ENCODE data around the gene TCN1. TPM values are rescaled to one million over a fixed set of nuclear protein-coding genes. Genes with fewer than 3 reads are reported as not detected.
"Not testable (repeated sequence)": the region's sequence is repeated elsewhere in the genome, so short reads cannot be mapped to it uniquely, and the experiment has no call there.

Gene TCN1
- total and polyA plus RNA-seq, 9 donors, result 0.48 TPM; not detected in 8

DNA sequence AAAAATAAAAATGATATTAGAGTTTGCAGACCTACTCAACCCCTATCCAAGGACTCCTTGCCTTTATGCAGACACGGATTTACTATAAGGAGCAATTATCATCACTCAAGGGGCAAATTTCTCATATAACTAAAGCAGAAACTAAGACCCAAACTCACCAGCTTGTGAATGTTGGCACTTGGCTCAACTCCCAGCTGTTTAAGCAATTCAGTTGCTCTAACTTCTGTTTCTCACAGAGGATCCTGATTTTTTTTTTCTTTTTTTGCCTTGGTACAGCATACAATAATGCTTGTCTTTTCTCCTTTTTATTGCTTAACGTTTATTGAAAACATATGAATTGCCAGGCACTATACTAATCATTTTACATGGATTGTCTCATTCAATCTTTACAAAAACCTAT lies 11.4 kb downstream of the TCN1 start:
- DNase-seq, result no peak
- no peak overlapping the region for H3K4me3 ChIP-seq
- TF ChIP-seq EP300 (IDR thresholded peaks at IDR 0.05), result no peak
- TF ChIP-seq, protein P1, sequence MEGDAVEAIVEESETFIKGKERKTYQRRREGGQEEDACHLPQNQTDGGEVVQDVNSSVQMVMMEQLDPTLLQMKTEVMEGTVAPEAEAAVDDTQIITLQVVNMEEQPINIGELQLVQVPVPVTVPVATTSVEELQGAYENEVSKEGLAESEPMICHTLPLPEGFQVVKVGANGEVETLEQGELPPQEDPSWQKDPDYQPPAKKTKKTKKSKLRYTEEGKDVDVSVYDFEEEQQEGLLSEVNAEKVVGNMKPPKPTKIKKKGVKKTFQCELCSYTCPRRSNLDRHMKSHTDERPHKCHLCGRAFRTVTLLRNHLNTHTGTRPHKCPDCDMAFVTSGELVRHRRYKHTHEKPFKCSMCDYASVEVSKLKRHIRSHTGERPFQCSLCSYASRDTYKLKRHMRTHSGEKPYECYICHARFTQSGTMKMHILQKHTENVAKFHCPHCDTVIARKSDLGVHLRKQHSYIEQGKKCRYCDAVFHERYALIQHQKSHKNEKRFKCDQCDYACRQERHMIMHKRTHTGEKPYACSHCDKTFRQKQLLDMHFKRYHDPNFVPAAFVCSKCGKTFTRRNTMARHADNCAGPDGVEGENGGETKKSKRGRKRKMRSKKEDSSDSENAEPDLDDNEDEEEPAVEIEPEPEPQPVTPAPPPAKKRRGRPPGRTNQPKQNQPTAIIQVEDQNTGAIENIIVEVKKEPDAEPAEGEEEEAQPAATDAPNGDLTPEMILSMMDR (IDR thresholded peaks at IDR 0.05), result no peak
- TF ChIP-seq POLR2A (IDR thresholded peaks at IDR 0.05), result no peak
- H3K27ac ChIP-seq, result no peak overlapping the region
- intact Hi-C loops (cut with DNase I), result no loop called here
- H3K36me3 ChIP-seq, result no peaks in the 10 kb centered on the region
- H3K4me1 ChIP-seq (ENCODE audit: insufficient read depth), result no peaks in the 10 kb centered on the region
- no peaks in the 10 kb centered on the region for H3K9me3 ChIP-seq
- 52 to 72% (median 67%) methylated on average over 2 of the region's 2 CpGs for WGBS, 3 donors
- H3K27me3 ChIP-seq, result peaks cover 2% of the 10 kb centered on the region

DNA sequence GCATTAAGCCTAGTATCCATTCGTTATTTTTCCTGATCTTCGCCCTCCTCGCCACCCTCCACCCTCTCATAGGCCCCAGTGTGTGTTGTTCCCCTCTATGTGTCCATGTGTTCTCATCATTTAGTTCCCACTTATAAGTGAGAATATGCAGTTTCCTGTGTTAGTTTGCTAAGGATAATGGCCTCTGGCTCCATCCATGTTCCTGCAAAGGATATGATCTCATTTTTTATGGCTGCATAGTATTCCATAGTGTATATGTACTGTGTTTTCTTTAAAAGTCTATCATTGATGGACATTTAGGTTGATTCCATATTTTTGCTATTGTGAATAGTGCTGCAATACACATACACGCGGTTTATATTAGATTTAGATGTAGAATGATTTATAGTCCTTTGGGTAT lies 14.9 kb downstream of the TCN1 start:
- H3K4me3 ChIP-seq; H3K27ac ChIP-seq; intact Hi-C loops (cut with DNase I); DNase-seq; H3K9me3 ChIP-seq; H3K4me1 ChIP-seq (ENCODE audit: insufficient read depth); H3K36me3 ChIP-seq; H3K27me3 ChIP-seq: not testable (repeated sequence)
- 92 to 96% (median 93%) methylated on average over 5 of the region's 5 CpGs for WGBS, 3 donors

DNA sequence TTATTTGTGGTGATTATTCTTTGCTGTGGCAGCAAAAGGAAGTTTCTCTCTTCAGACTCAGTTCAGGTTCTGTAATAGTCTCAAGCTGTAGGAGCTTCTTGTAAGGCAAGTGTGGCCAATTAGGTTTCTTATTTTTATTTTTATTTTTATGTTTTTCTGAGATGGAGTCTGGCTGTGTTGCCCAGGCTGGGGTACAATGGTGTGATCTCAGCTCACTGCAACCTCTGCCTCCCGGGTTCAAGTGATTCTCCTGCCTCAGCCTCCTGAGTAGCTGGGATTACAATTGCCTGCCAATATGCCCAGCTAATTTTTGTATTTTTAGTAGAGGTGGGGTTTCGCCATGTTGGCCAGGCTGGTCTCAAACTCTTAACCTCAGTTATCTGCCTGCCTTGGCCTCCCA lies 16.7 kb downstream of the TCN1 start:
- not testable (repeated sequence) for DNase-seq; H3K9me3 ChIP-seq; H3K4me1 ChIP-seq (ENCODE audit: insufficient read depth); H3K4me3 ChIP-seq; H3K36me3 ChIP-seq; H3K27me3 ChIP-seq; H3K27ac ChIP-seq
- intact Hi-C loops (cut with DNase I), result loop anchor here in 1 of 4 donors (10.0 kb wide), 1 partner anchor 1175 kb away; no protein-coding TSS in a partner anchor
- 89 to 96% (median 93%) methylated on average over 2 of the region's 2 CpGs for WGBS, 3 donors

DNA sequence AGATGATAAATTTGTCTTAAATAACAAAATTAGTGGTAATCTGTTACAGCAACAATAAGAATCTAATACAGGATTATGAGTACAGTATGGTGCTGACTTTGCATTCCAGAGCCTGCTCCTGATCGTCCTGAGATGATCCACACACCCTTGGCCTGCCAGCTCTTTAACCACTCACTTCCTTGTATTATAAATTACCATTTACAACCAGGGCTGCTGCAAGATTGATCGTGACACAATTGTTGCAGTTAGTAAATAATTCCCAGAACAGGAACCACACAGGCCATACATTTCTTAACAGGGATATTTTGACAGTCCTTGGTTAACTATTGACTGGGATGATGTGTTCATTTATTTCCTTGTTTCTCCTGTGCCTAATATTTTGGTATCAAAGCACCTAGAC lies 17.2 kb downstream of the TCN1 start:
- WGBS, 3 donors, result 19 to 42% (median 34%) methylated on average over 2 of the region's 2 CpGs
- Histone ChIP-seq H3K4me1 (ENCODE audit: insufficient read depth) (no peaks in the 10 kb centered on the region), H3K4me3 (no peak overlapping the region), H3K36me3 (no peaks in the 10 kb centered on the region), H3K27me3 (peaks cover 2% of the 10 kb centered on the region), H3K9me3 (no peaks in the 10 kb centered on the region), H3K27ac (no peak overlapping the region)
- TF ChIP-seq, protein P1 (IDR thresholded peaks at IDR 0.05), result no peak
- TF ChIP-seq EP300 (IDR thresholded peaks at IDR 0.05), result no peak
- TF ChIP-seq POLR2A (IDR thresholded peaks at IDR 0.05), result no peak
- DNase-seq, result no peak
- intact Hi-C loops (cut with DNase I), result loop anchor here in 1 of 4 donors (10.0 kb wide), 1 partner anchor 1176 kb away; no protein-coding TSS in a partner anchor

DNA sequence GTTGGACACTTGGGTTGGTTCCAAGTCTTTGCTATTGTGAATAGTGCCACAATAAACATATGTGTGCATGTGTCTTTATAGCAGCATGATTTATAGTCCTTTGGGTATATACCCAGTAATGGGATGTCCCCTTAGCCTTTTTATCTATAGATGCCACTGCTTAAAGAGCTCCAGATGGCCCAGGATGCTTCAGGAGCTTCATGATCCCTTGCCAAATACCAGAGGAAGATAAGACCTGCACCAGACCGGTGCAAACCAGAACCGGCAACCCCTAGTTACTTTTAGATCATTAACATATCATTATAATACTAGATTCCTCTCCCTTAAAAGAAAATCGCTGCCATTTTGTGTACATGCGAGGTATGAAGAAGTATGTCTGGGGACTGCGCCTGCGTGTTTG lies 17.8 kb downstream of the TCN1 start:
- not testable (repeated sequence) for H3K27ac ChIP-seq; H3K9me3 ChIP-seq; H3K4me3 ChIP-seq; DNase-seq; H3K27me3 ChIP-seq; H3K4me1 ChIP-seq (ENCODE audit: insufficient read depth); H3K36me3 ChIP-seq
- intact Hi-C loops (cut with DNase I), result loop anchor here in 1 of 4 donors (10.0 kb wide), 1 partner anchor 1176 kb away; no protein-coding TSS in a partner anchor
- 70 to 84% (median 81%) methylated on average over 6 of the region's 6 CpGs for WGBS, 3 donors

DNA sequence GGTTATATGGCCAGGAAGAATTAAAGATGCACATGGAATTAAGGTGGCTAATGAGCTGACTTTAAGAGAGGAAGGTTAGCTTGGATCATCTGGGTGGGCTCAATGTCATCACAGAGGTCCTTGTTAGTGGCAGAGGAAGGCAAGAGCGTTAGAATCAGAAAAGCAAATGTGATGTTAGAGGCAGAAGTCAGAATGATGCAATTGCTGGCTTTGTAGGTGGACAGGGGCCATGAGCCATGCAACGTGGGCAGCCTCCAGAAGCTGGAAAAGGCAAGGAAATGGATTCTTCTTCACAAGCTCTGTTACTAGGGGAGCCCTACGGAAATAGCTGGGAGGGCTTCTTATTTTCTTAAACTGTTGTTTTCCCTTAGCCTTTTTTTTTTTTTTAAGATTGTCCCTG lies 18.7 kb downstream of the TCN1 start:
- no peaks in the 10 kb centered on the region for H3K36me3 ChIP-seq
- no peak for DNase-seq
- no peak overlapping the region for H3K27ac ChIP-seq
- intact Hi-C loops (cut with DNase I), result loop anchor here in 1 of 4 donors (10.0 kb wide), 1 partner anchor 1177 kb away; no protein-coding TSS in a partner anchor
- H3K4me3 ChIP-seq, result no peak overlapping the region
- WGBS, 3 donors, result 82 to 90% (median 83%) methylated on average over 3 of the region's 3 CpGs
- H3K27me3 ChIP-seq, result no peaks in the 10 kb centered on the region
- H3K4me1 ChIP-seq (ENCODE audit: insufficient read depth), result no peaks in the 10 kb centered on the region
- TF ChIP-seq EP300 (IDR thresholded peaks at IDR 0.05) (no peak), POLR2A (IDR thresholded peaks at IDR 0.05) (no peak)
- TF ChIP-seq, protein P1 (IDR thresholded peaks at IDR 0.05), result no peak
- no peaks in the 10 kb centered on the region for H3K9me3 ChIP-seq
